WERI-Rb-1 (cell line): ENCODE measurements around the gene PSMB9.

Experiments
- DNase-seq: peaks from one replicate; pipeline ENCODE4 v3.0.0-alpha.2; 2020
- H3K27ac ChIP-seq: fragments of 250-450 bp; sonication (Bioruptor Pico); 2 replicates; pipeline ENCODE4 v1.5.1; 2020; ENCODE audit warnings: mild to moderate bottlenecking, moderate library complexity
- H3K27me3 ChIP-seq: fragments of 250-450 bp; sonication (Bioruptor Pico); 2 replicates; pipeline ENCODE4 v1.5.1; 2021; ENCODE audit warnings: mild to moderate bottlenecking, low read depth, moderate library complexity; ENCODE audit not compliant: insufficient read depth, severe bottlenecking
- H3K36me3 ChIP-seq: fragments of 250-450 bp; sonication (Bioruptor Pico); 2 replicates; pipeline ENCODE4 v1.5.1; 2020; ENCODE audit warnings: mild to moderate bottlenecking, moderate library complexity
- H3K4me3 ChIP-seq: 2 replicates; pipeline ENCODE4 v1.5.1; 2011; ENCODE audit warnings: low read depth, mild to moderate bottlenecking, control low read depth, low read length
- H3K9me3 ChIP-seq: fragments of 250-450 bp; sonication (Bioruptor Pico); 2 replicates; pipeline ENCODE4 v1.5.1; 2021; ENCODE audit warnings: mild to moderate bottlenecking, moderate library complexity; ENCODE audit not compliant: severe bottlenecking
- CTCF ChIP-seq: IDR thresholded peaks from 2 replicates; pipeline ENCODE4 v1.5.1; 2011; ENCODE audit warnings: low read depth, mild to moderate bottlenecking, control low read depth, inconsistent platforms, low read length

The PSMB9 gene

GRCh38 chr6:32889533-32889932, 35.5 kb downstream of the PSMB9 start:
- H3K4me3 ChIP-seq, result no peak overlapping the region
- H3K27ac ChIP-seq, result no peak overlapping the region
- DNase-seq, result no peak
- H3K36me3 ChIP-seq, result no peaks in the 10 kb centered on the region
- no peaks in the 10 kb centered on the region for H3K27me3 ChIP-seq
- H3K9me3 ChIP-seq, result no peaks in the 10 kb centered on the region
- no peak for TF ChIP-seq CTCF

GRCh38 chr6:32890831-32891230, 36.8 kb downstream of the PSMB9 start:
- no peak for TF ChIP-seq CTCF
- Histone ChIP-seq H3K27ac (no peak overlapping the region), H3K4me3 (no peak overlapping the region), H3K36me3 (peaks cover 9% of the 10 kb centered on the region), H3K27me3 (no peaks in the 10 kb centered on the region), H3K9me3 (no peaks in the 10 kb centered on the region)
- DNase-seq, result no peak

- Histone ChIP-seq H3K4me3 (peak overlapping the region; percentile 87), H3K9me3 (no peaks in the 10 kb centered on the region), H3K36me3 (peaks cover 38% of the 10 kb centered on the region), H3K27me3 (no peaks in the 10 kb centered on the region), H3K27ac (peak overlapping the region; percentile 96)
- peak; percentile 99 for DNase-seq
- TF ChIP-seq CTCF, result no peak
These were observed 40.4 kb downstream of the PSMB9 start for GRCh38 chr6:32894085-32895005.

GRCh38 chr6:32895006-32895345, 41.0 kb downstream of the PSMB9 start:
- Histone ChIP-seq H3K27ac (peak overlapping the region; percentile 96), H3K27me3 (no peaks in the 10 kb centered on the region), H3K36me3 (peaks cover 44% of the 10 kb centered on the region), H3K9me3 (no peaks in the 10 kb centered on the region), H3K4me3 (peak overlapping the region; percentile 87)
- no peak for DNase-seq
- TF ChIP-seq CTCF, result no peak

GRCh38 chr6:32903952-32904351, 50.0 kb downstream of the PSMB9 start:
- Histone ChIP-seq H3K27me3 (no peaks in the 10 kb centered on the region), H3K27ac (no peak overlapping the region), H3K9me3 (no peaks in the 10 kb centered on the region), H3K36me3 (peaks cover 26% of the 10 kb centered on the region), H3K4me3 (no peak overlapping the region)
- DNase-seq, result no peak
- no peak for TF ChIP-seq CTCF
